ENCODE measurements around the gene ARL2.

The ARL2 gene

DNA sequence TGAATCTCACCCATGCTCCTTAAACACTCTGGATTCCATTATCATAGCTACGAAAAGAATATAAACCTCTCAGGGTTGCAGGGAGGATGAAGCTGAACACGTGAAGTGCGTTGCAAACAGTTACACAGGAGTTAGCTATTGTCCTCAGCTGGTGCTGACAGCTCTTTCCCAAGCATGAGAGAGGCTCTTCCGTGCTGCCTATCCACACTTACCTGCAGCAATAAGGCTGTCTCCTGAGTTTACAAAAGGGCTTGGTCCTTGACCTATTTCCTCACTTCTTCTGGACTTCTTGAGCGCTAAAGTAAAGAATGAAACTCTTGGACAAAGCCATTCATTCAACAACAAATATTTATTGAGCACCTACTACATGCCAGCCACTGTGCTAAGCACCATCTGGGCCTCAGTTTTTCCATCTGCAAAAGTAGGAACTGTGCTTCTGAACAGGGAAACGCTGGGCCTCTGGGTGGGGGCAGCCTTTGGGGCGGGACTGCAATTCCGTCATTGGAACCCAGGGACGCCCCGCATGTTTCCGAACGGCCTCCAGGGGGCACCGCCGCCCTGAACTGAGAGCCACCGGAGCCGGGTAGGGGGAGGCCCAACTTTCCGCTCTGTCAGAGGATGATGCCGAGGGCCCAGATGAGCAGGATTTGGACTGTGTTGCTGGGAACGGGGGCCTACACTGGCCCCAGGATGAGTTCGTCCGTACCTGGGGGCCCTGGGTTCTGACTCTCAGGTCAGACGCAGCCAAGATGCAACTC lies 651 bp upstream of the ARL2 start (continued):
- TF ChIP-seq, protein P1, sequence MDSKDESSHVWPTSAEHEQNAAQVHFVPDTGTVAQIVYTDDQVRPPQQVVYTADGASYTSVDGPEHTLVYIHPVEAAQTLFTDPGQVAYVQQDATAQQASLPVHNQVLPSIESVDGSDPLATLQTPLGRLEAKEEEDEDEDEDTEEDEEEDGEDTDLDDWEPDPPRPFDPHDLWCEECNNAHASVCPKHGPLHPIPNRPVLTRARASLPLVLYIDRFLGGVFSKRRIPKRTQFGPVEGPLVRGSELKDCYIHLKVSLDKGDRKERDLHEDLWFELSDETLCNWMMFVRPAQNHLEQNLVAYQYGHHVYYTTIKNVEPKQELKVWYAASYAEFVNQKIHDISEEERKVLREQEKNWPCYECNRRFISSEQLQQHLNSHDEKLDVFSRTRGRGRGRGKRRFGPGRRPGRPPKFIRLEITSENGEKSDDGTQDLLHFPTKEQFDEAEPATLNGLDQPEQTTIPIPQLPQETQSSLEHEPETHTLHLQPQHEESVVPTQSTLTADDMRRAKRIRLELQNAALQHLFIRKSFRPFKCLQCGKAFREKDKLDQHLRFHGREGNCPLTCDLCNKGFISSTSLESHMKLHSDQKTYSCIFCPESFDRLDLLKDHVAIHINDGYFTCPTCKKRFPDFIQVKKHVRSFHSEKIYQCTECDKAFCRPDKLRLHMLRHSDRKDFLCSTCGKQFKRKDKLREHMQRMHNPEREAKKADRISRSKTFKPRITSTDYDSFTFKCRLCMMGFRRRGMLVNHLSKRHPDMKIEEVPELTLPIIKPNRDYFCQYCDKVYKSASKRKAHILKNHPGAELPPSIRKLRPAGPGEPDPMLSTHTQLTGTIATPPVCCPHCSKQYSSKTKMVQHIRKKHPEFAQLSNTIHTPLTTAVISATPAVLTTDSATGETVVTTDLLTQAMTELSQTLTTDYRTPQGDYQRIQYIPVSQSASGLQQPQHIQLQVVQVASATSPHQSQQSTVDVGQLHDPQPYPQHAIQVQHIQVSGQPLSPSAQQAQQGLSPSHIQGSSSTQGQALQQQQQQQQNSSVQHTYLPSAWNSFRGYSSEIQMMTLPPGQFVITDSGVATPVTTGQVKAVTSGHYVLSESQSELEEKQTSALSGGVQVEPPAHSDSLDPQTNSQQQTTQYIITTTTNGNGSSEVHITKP (tag by site-specific recombination; IDR thresholded peaks at IDR 0.05) = peak; percentile 67
- no peak for TF ChIP-seq GLI2 (tag by site-specific recombination; IDR thresholded peaks at IDR 0.05; ENCODE audit: borderline replicate concordance, low read depth)
- TF ChIP-seq ZNF501 (tag by site-specific recombination; IDR thresholded peaks at IDR 0.05) = peak; percentile 76; the same call in 1 of the 2 replicates
- peak; percentile 48; the same call in 1 of the 2 replicates for TF ChIP-seq KLF9 (tag by site-specific recombination; IDR thresholded peaks at IDR 0.05; ENCODE audit: low read depth)
- TF ChIP-seq ZNF335 (tag by site-specific recombination; conservative IDR thresholded peaks at IDR 0.05) = no peak; the same call in 1 of the 2 replicates
- peak; percentile 66; the same call in 1 of the 2 replicates for TF ChIP-seq ZNF660 (tag by site-specific recombination; IDR thresholded peaks at IDR 0.05)
- TF ChIP-seq ZNF394 (tag by site-specific recombination; IDR thresholded peaks at IDR 0.05; ENCODE audit: borderline replicate concordance) = no peak

DNA sequence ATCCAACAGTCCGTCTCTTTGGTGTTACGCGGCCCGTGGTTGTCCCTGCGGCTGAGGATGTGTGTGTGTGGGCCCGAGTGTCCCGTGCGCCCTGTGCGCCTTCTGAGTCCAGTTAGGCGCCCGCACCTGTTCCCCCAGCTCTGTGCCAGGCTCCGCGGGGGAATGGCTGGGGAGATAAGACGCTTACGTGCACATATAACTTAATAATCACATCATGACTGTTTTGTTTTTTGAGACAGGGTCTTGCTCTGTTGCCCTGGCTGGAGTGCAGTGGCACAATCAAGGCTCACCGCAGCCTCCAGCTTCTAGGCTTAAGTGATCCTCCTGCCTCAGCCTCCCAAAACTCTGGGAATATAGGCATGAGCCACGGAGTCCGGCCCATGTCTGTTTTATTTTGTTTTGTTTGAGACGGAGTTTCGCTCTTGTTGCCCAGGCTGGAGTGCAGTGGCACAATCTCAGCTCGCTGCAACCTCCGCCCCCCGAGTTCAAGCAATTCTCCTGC lies 817 bp downstream of the ARL2 start:
- Histone ChIP-seq H3K36me3 (ENCODE audit: control insufficient read depth in 2 of 2, insufficient read depth in 1 of 2, low read length in 2 of 2) (peaks cover 0 to 33% of the 10 kb centered on the region in 2 experiments; a peak in 2 of 3 replicates), H3K27ac (ENCODE audit: extremely low read depth, low read depth, low read length) (peak overlapping the region; percentile 86), H3K4me3 (ENCODE audit: low read depth, low read length) (peak overlapping the region; percentile 77), H3K9me3 (ENCODE audit: control insufficient read depth, insufficient read depth, low read depth, low read length) (no peaks in the 10 kb centered on the region), H3K4me1 (ENCODE audit: control insufficient read depth, insufficient read depth, low read length) (no peaks in the 10 kb centered on the region)
- ChIA-PET CTCF (interaction anchor here (0.6 to 2.7 kb wide), 29 partner anchors 10 to 515 kb away, joined by 3 to 24 read pairs (median 4); partner anchors contain the start of genes BATF2, CAPN1, SAC3D1 and SNX15), POLR2A (interaction anchor here (0.6 to 1.6 kb wide), 9 partner anchors 12 to 120 kb away, joined by 3 to 7 read pairs (median 5); partner anchors contain the start of genes FAU, MRPL49, PPP2R5B and SAC3D1)
- TF ChIP-seq ZNF169 (tag by site-specific recombination; IDR thresholded peaks at IDR 0.05) (no peak), HOXA7 (CRISPR knock-in tag; IDR thresholded peaks at IDR 0.05; ENCODE audit: borderline replicate concordance) (no peak), ZBTB8A (tag by site-specific recombination; IDR thresholded peaks at IDR 0.05) (peak; percentile 79), GLIS1 (tag by site-specific recombination; IDR thresholded peaks at IDR 0.05) (no peak), ZSCAN30 (tag by site-specific recombination; IDR thresholded peaks at IDR 0.05) (no peak), ZNF121 (tag by site-specific recombination; IDR thresholded peaks at IDR 0.05) (peak; percentile 97), ZNF521 (tag by site-specific recombination; IDR thresholded peaks at IDR 0.05) (no peak), ZFP37 (tag by site-specific recombination; IDR thresholded peaks at IDR 0.05) (no peak), ZNF239 (tag by site-specific recombination; IDR thresholded peaks at IDR 0.05) (no peak), OVOL3 (tag by site-specific recombination; IDR thresholded peaks at IDR 0.05) (no peak), ZNF19 (tag by site-specific recombination; IDR thresholded peaks at IDR 0.05; ENCODE audit: low read depth) (no peak), ZNF202 (tag by site-specific recombination; IDR thresholded peaks at IDR 0.05; ENCODE audit: borderline replicate concordance) (no peak), ZNF223 (tag by site-specific recombination; IDR thresholded peaks at IDR 0.05) (no peak), ZEB2 (tag by site-specific recombination; IDR thresholded peaks at IDR 0.05) (no peak)
- TF ChIP-seq, protein P1 (tag by site-specific recombination; IDR thresholded peaks at IDR 0.05) = no peak
- TF ChIP-seq, protein P2, sequence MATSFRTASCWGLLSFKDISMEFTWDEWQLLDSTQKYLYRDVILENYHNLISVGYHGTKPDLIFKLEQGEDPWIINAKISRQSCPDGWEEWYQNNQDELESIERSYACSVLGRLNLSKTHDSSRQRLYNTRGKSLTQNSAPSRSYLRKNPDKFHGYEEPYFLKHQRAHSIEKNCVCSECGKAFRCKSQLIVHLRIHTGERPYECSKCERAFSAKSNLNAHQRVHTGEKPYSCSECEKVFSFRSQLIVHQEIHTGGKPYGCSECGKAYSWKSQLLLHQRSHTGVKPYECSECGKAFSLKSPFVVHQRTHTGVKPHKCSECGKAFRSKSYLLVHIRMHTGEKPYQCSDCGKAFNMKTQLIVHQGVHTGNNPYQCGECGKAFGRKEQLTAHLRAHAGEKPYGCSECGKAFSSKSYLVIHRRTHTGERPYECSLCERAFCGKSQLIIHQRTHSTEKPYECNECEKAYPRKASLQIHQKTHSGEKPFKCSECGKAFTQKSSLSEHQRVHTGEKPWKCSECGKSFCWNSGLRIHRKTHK (tag by site-specific recombination; IDR thresholded peaks at IDR 0.05) = no peak
- TF ChIP-seq, protein P3, sequence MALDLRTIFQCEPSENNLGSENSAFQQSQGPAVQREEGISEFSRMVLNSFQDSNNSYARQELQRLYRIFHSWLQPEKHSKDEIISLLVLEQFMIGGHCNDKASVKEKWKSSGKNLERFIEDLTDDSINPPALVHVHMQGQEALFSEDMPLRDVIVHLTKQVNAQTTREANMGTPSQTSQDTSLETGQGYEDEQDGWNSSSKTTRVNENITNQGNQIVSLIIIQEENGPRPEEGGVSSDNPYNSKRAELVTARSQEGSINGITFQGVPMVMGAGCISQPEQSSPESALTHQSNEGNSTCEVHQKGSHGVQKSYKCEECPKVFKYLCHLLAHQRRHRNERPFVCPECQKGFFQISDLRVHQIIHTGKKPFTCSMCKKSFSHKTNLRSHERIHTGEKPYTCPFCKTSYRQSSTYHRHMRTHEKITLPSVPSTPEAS (tag by site-specific recombination; IDR thresholded peaks at IDR 0.05) = no peak
- TF ChIP-seq, protein P4, sequence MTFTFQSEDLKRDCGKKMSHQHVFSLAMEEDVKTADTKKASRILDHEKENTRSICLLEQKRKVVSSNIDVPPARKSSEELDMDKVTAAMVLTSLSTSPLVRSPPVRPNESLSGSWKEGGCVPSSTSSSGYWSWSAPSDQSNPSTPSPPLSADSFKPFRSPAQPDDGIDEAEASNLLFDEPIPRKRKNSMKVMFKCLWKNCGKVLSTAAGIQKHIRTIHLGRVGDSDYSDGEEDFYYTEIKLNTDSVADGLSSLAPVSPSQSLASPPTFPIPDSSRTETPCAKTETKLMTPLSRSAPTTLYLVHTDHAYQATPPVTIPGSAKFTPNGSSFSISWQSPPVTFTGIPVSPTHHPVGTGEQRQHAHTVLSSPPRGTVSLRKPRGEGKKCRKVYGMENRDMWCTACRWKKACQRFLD (tag by site-specific recombination; IDR thresholded peaks at IDR 0.05) = no peak
